GM19023 (cell line): Measurements from ENCODE around the gene RTKN2.

Experiments used
- ATAC-seq: cut with Tn5 transposase; IDR thresholded peaks from one replicate; pipeline ENCODE4 v1.9.1; 2021; ENCODE audit warnings: mild to moderate bottlenecking, moderate library complexity; ENCODE audit not compliant: unreplicated experiment

The RTKN2 gene

GRCh38 chr10:62180677-62181076 is 88.0 kb downstream of the RTKN2 start:
- ATAC-seq, result no peak

GRCh38 chr10:62178568-62178967 is 90.1 kb downstream of the RTKN2 start:
- ATAC-seq, result no peak

GRCh38 chr10:62177111-62177510 is 91.5 kb downstream of the RTKN2 start:
- ATAC-seq, result no peak

- ATAC-seq, result no peak
Measured at GRCh38 chr10:62175251-62175650, 93.4 kb downstream of the RTKN2 start.

GRCh38 chr10:62172465-62172864 is 96.2 kb downstream of the RTKN2 start:
- ATAC-seq, result no peak

- no peak for ATAC-seq
Measured at GRCh38 chr10:62171791-62172190, 96.9 kb downstream of the RTKN2 start.

GRCh38 chr10:62170732-62171131 is 97.9 kb downstream of the RTKN2 start:
- ATAC-seq, result no peak

GRCh38 chr10:62166331-62167131 is 102.1 kb downstream of the RTKN2 start:
- ATAC-seq, result peak; percentile 98

- no peak for ATAC-seq
Measured at GRCh38 chr10:62165803-62166202, 102.8 kb downstream of the RTKN2 start.

GRCh38 chr10:62163024-62163423 is 105.6 kb downstream of the RTKN2 start:
- no peak for ATAC-seq

GRCh38 chr10:62162261-62162981 is 106.2 kb downstream of the RTKN2 start:
- ATAC-seq, result no peak

GRCh38 chr10:62159351-62159750 is 109.3 kb downstream of the RTKN2 start:
- ATAC-seq, result no peak

GRCh38 chr10:62157601-62158000 is 111.0 kb downstream of the RTKN2 start:
- no peak for ATAC-seq

GRCh38 chr10:62155054-62155680 is 113.5 kb downstream of the RTKN2 start:
- no peak for ATAC-seq

- no peak for ATAC-seq
Measured at GRCh38 chr10:62154231-62154630, 114.4 kb downstream of the RTKN2 start.

- ATAC-seq, result no peak
Measured at GRCh38 chr10:62153191-62153590, 115.5 kb downstream of the RTKN2 start.

- no peak for ATAC-seq
Measured at GRCh38 chr10:62149621-62150020, 119.0 kb downstream of the RTKN2 start.

- ATAC-seq, result no peak
Measured at GRCh38 chr10:62148155-62148554, 120.5 kb downstream of the RTKN2 start.

GRCh38 chr10:62147425-62147824 is 121.2 kb downstream of the RTKN2 start:
- ATAC-seq, result no peak

GRCh38 chr10:62136931-62137330 is 131.7 kb downstream of the RTKN2 start:
- no peak for ATAC-seq

- peak; percentile 92 for ATAC-seq
Measured at GRCh38 chr10:62133618-62134017, 135.0 kb downstream of the RTKN2 start.
